HEK293T (cell line): ENCODE measurements around the gene SBF1.
"Not testable (repeated sequence)": the region's sequence is repeated elsewhere in the genome, so short reads cannot be mapped to it uniquely, and the experiment has no call there.

Experiments used
- FOXA1 ChIP-seq: fragments of 450-650 bp; IDR thresholded peaks from 2 replicates; pipeline ENCODE4 v1.6.1; 2016; ENCODE audit warnings: mild to moderate bottlenecking
- FOXM1 ChIP-seq: fragments of 450-650 bp; IDR thresholded peaks from 2 replicates; pipeline ENCODE4 v1.6.1; 2017; ENCODE audit warnings: mild to moderate bottlenecking, borderline replicate concordance
- NFRKB ChIP-seq: fragments of 450-650 bp; IDR thresholded peaks from 2 replicates; pipeline ENCODE4 v1.6.1; 2016; ENCODE audit warnings: mild to moderate bottlenecking, moderate library complexity
- PKNOX1 ChIP-seq: fragments of 450-650 bp; IDR thresholded peaks from 2 replicates; pipeline ENCODE4 v1.6.1; 2016
- SP1 ChIP-seq: fragments of 450-650 bp; IDR thresholded peaks from 2 replicates; pipeline ENCODE4 v1.6.1; 2017
- TARDBP ChIP-seq: fragments of 450-650 bp; IDR thresholded peaks from 2 replicates; pipeline ENCODE4 v1.6.1; 2016

GRCh38 chr22:50408954-50409353, 65.9 kb downstream of the SBF1 start:
- TF ChIP-seq FOXA1, PKNOX1, FOXM1, SP1, TARDBP, NFRKB: not testable (repeated sequence)
